Limb (tissue), 2 donors: ENCODE data around the gene ECEL1.
A peak's percentile ranks its signal among the peaks of the same experiment; 100 is the strongest.
"Not testable (repeated sequence)": the region's sequence is repeated elsewhere in the genome, so short reads cannot be mapped to it uniquely, and the experiment has no call there.

Source experiments
- DNase-seq, 2 donors: peaks; one replicate each; pipeline ENCODE4 v3.0.0-alpha.2; 2016; ENCODE audit errors: extremely low spot score in 2 of 2

Gene ECEL1

GRCh38 chr2:232443669-232444408 is 43.8 kb downstream of the ECEL1 start:
- DNase-seq, result peak in 1 of 2 donors; percentile 23

GRCh38 chr2:232443047-232443446 is 44.6 kb downstream of the ECEL1 start:
- DNase-seq, result not testable (repeated sequence)

- peak in 1 of 2 donors; percentile 28 for DNase-seq
Measured at GRCh38 chr2:232442431-232442830, 45.2 kb downstream of the ECEL1 start.

- DNase-seq, result not testable (repeated sequence)
Measured at GRCh38 chr2:232441922-232442321, 45.7 kb downstream of the ECEL1 start.

DNA sequence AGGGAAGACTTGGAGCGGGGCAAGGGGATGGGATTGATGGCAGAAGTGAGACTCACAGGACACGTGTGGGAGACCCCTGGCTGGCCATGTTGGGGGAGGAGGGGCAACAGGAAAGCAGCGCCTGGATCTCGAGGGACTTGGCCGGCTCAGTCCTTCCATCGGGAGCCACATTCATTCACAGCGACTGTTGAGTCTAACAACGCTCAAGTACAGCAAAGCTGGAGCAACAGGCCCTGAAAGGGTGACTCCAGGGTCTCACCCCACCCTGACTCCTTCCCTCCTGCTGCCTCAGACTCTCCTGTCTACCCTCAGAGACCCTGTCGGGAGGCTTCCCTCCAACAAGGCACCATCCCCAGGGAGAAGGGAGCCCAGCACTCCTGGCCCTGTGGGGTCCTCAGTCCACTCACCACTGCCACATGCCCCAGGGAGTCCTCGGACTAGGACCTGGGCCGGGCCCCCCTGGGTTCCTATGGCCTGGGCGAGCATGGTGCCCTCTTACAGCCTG is 46.4 kb downstream of the ECEL1 start:
- no peak for DNase-seq

- DNase-seq, result peak; percentile 52 to 91
Measured at GRCh38 chr2:232440220-232441018, 47.2 kb downstream of the ECEL1 start.

- peak in 1 of 2 donors; percentile 31 for DNase-seq
Measured at GRCh38 chr2:232439758-232440135, 47.9 kb downstream of the ECEL1 start.

DNA sequence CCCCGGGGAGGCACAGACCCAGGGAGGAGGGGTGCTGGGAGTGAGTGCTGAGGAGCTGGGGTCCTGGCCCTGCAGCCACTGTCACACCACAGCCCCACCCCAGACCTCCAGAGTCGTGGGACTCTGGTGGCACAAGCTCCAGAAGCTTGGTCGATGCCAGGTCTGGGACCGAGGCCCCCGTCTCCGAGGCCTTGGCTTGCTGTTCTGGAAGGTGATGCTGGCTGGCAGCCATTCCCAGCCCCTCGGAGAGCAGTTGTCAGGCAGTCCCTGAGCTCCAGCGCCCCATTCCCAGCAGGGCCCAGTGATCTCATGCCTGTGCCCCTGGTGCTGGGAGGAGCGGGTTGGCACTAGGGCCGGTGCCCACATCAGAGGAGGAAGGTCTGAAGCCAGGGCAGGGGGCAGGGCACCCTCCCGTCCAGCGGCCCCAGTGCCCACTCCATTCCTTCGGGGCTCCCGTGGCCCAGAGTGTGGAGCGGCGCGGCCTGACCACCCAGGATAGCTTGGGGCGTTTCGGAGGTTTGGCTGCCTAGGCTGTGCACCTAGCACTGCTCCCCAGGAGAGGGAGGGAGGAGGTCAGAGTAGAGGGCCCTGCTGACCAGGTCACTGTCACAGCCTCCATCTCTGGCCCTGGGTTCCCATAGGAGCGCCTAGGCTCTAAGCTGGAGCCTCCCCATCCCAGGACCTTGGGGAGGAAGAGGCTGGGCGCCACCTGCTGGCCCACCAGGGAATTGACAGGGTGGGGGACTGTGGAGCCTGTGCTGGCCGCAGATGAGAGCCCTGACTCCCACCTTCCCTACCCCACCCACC is 48.5 kb downstream of the ECEL1 start:
- peak in 1 of 2 donors; percentile 57 for DNase-seq

DNA sequence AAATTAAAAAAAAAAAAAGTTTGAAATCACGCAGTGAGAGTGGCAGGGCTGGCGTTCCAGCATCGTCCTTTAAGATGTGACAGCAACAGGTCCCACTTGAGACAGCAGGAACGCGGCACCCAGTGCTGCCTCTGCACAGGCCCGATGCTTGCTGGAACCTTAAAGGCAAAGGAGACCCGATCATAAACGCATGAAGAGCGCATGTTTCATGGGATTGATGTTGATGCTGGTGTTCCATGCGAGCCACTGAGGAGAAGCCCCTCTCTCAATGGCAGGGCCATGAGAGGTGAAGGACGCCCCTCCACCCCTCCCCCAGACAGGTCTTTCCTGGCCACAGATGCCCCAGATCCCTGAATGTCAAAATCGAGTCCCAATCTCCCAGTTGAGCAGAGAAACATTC is 49.5 kb downstream of the ECEL1 start:
- no peak for DNase-seq

GRCh38 chr2:232437195-232437571 is 50.5 kb downstream of the ECEL1 start:
- no peak for DNase-seq

- DNase-seq, result no peak
Measured at GRCh38 chr2:232436381-232437194, 51.0 kb downstream of the ECEL1 start.

DNA sequence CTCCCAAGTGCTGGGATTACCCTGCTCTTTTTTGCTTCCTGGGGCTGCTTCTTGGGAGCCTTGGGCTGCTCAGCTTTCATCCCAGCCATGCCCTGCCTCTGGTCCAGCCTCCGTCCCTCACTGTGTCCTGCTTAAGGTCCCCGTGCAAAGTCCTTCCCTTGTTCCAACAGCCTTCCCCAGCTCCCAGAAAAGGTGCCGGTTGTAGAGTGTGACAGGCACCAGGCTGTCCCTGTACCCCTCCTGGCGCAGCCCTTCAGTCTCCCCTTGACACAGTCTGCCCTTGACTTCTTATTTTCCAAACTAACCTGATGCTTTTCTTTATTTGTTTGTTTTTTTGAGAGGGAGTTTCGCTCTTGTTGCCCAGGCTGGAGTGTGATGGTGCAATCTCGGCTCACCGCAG is 51.8 kb downstream of the ECEL1 start:
- DNase-seq, result no peak

- DNase-seq, result no peak
Measured at GRCh38 chr2:232435375-232435648, 52.3 kb downstream of the ECEL1 start.

- DNase-seq, result no peak
Measured at GRCh38 chr2:232434563-232435374, 52.9 kb downstream of the ECEL1 start.

GRCh38 chr2:232434091-232434490 is 53.5 kb downstream of the ECEL1 start:
- DNase-seq, result no peak

GRCh38 chr2:232433622-232434021 is 54.0 kb downstream of the ECEL1 start:
- not testable (repeated sequence) for DNase-seq

DNA sequence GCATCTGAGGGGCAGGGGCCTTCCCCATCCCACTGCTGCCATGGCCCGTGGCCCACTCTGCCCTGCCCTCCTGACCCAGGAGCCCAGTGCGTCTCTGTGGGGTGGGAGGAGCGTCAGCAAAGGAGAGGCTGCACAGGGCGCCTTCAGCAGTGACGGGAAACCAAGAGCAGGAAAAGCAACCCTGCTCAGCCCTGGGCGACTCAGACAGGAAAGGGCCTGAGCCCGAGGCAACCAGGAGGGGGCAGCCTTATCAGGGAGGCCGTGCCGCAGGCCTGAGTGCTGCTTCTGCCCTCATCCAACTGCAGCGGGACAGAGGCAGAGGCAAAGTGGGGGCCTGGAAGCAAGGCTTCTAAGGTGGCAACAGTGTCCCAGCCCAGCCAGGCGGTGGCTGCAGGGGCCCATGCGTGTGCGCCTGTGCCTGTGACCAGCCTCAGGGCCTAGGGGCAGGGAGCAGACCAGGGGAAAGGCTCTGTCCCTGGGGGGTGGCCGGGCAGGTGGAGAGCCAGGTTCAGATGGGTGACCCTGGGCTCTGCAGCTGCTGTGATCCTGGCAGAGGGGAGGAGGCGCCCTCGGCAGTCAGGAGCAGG is 54.9 kb downstream of the ECEL1 start:
- DNase-seq, result no peak

DNA sequence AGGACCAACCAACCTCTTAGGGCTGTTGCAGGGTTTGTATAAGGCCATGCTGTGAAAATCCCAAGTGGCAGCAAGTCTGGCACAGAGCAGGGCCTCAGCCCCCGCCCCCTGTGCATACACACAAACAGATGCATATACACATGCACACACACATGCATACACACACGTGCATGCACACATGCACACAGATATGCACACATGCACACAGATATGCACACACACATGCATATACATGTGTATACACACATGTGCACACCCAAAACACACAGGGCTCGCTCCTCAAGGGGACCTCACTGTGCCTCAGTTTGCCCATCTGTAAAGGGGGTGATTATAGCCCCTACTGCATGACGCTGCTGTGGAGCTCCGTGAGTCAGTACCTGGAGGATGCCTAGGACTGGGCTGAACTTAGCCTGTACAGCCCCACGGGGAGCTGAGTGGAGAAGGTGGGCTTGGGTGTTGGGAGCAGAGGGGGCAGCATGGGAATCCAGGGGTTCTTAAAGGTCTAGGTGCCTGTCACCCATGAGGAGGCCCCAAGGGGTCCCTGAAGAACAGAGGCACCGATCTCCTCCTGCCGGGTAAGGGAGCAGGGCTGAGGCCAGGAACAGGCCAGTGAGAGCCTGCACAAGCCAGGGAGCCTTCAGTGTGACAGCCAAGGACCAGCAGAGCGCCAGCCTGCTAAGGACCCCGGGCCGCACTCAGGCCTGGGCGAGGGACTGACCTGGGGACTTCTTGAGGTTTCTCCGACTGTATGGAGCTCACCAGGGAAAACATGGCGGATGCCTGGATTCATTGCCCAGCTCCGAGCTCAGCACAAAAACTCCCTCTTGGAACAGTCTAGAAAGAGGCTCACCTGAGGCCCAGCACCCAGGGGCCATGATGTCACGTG is 55.7 kb downstream of the ECEL1 start:
- DNase-seq, result no peak
